ENCODE results near the gene ESRRA. TPM values are rescaled to one million over a fixed set of nuclear protein-coding genes. Genes with fewer than 3 reads are reported as not detected.

Gene ESRRA
- total and polyA plus RNA-seq, 12 donors = 18.2 to 74.4 (median 54.5) TPM

GRCh38 chr11:64330888-64331287 lies 25.6 kb downstream of the ESRRA start:
- Histone ChIP-seq H3K4me1 (replicated peaks in 1 of 2) (peaks cover 9 to 16% of the 10 kb centered on the region in 2 donors), H3K27me3 (no peaks in the 10 kb centered on the region), H3K4me3 (no peak overlapping the region), H3K27ac (no peak overlapping the region), H3K36me3 (replicated peaks in 1 of 2) (no peaks in the 10 kb centered on the region), H3K9me3 (replicated peaks in 1 of 3) (no peaks in the 10 kb centered on the region)
- WGBS, 4 donors = 84 to 91% (median 86%) methylated on average over 9 to 11 of the region's 11 CpGs
- TF ChIP-seq POLR2A (IDR thresholded peaks at IDR 0.05) = no peak
- TF ChIP-seq, protein P1, sequence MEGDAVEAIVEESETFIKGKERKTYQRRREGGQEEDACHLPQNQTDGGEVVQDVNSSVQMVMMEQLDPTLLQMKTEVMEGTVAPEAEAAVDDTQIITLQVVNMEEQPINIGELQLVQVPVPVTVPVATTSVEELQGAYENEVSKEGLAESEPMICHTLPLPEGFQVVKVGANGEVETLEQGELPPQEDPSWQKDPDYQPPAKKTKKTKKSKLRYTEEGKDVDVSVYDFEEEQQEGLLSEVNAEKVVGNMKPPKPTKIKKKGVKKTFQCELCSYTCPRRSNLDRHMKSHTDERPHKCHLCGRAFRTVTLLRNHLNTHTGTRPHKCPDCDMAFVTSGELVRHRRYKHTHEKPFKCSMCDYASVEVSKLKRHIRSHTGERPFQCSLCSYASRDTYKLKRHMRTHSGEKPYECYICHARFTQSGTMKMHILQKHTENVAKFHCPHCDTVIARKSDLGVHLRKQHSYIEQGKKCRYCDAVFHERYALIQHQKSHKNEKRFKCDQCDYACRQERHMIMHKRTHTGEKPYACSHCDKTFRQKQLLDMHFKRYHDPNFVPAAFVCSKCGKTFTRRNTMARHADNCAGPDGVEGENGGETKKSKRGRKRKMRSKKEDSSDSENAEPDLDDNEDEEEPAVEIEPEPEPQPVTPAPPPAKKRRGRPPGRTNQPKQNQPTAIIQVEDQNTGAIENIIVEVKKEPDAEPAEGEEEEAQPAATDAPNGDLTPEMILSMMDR (IDR thresholded peaks at IDR 0.05) = no peak
- intact Hi-C loops (cut with DNase I) = no loop called here
- no peak for DNase-seq

- intact Hi-C loops (cut with DNase I) = no loop called here
- Histone ChIP-seq H3K36me3 (replicated peaks in 1 of 2) (no peaks in the 10 kb centered on the region), H3K4me1 (replicated peaks in 1 of 2) (peaks cover 9 to 16% of the 10 kb centered on the region in 2 donors), H3K27ac (peak overlapping the region in 3 of 5 donors; percentile 26 to 66 (median 53)), H3K9me3 (replicated peaks in 1 of 3) (no peaks in the 10 kb centered on the region), H3K4me3 (peak overlapping the region in 1 of 4 donors; percentile 19), H3K27me3 (no peaks in the 10 kb centered on the region)
- peak; percentile 86 to 99 (median 97) for DNase-seq
- 20 to 26% (median 20%) methylated on average over 13 to 20 of the region's 20 CpGs for WGBS, 4 donors
- TF ChIP-seq, protein P1 (IDR thresholded peaks at IDR 0.05) = peak; percentile 39 to 81 (median 73)
- peak in 1 of 2 donors; percentile 26 for TF ChIP-seq POLR2A (IDR thresholded peaks at IDR 0.05)
These were observed 26.4 kb downstream of the ESRRA start for GRCh38 chr11:64331569-64332371.

DNA sequence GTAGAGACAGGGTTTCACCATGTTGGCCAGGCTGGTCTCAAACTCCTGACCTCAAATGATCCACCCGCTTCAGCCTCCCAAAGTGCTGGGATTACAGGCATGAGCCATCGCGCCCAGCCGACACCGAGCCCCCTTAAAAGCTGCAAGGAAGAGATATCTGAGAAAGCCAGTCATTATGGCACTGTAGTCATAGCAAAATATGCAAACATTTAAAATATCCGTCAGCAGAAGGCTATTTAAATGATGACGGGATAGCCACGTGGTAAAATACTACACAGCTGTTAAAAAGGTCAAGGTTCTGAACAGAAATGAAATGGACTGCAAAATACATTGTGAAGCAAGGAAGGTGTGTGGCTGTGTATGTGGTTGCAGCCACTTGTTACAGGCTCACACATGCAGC lies 28.2 kb downstream of the ESRRA start:
- 71 to 76% (median 74%) methylated on average over 7 to 8 of the region's 8 CpGs for WGBS, 4 donors
- H3K36me3 ChIP-seq (replicated peaks in 1 of 2) = no peaks in the 10 kb centered on the region

More for the DNA sequence above, 28.2 kb downstream of the ESRRA start:
- no peaks in the 10 kb centered on the region for H3K9me3 ChIP-seq (replicated peaks in 1 of 3)
- TF ChIP-seq POLR2A (IDR thresholded peaks at IDR 0.05) = no peak
- TF ChIP-seq, protein P1 (IDR thresholded peaks at IDR 0.05) = no peak
- peaks cover 9 to 16% of the 10 kb centered on the region in 2 donors for H3K4me1 ChIP-seq (replicated peaks in 1 of 2)
- H3K27ac ChIP-seq = no peak overlapping the region
- H3K4me3 ChIP-seq = no peak overlapping the region
- no peaks in the 10 kb centered on the region for H3K27me3 ChIP-seq
- DNase-seq = no peak
- intact Hi-C loops (cut with DNase I) = no loop called here
